Subcutaneous preadipocyte (primary cell): ENCODE data around the gene SKA3. TPM values are rescaled to one million over a fixed set of nuclear protein-coding genes. Genes with fewer than 3 reads are reported as not detected.

ENCODE experiments used
- small RNA-seq: library from RNA; depleted of rRNA; stranded (forward); fragments of <200 nt; gene quantifications from one replicate; pipeline ENCODE3, GENCODE V24; 2012
- total RNA-seq: library from RNA; depleted of rRNA; stranded (reverse); fragments of >200 nt; gene quantifications from 2 replicates; pipeline ENCODE4 v1.2.3, GENCODE V29; 2012

Gene SKA3
- 10.7 and 22.5 TPM in 2 replicates for total RNA-seq

GRCh38 chr13:21176215-21176981 lies at the start of gene SKA3, which contains the start of gene MRPL57:
Gene SKA3, minus strand, starts transcription at chr13:21176552. Its CDS starts 75 bp downstream, at chr13:21176477.
Gene MRPL57, plus strand, starts transcription at chr13:21176658. Its CDS starts 259 bp downstream, at chr13:21176917.

Small RNA genes lying within 50 kb of the gene (small RNA-seq; reads per million reads assigned to genes)
- gene AL158032.1 (not detected), gene RF00086 (0.14 reads per million), gene RF02116 (not detected)

Other genes starting within 250 kb of the SKA3 start
- gene LATS2, start 115.0 kb downstream of the SKA3 start, total RNA-seq, result 9.6 and 13.7 TPM in 2 replicates
- 31.7 and 34.9 TPM in 2 replicates for gene SAP18, start 36.4 kb downstream of the SKA3 start, total RNA-seq
- 21.3 and 21.7 TPM in 2 replicates for gene MRPL57, start 106 bp upstream of the SKA3 start, total RNA-seq